Vagina (tissue), 2 donors: ENCODE measurements around the gene ALDH1L1.

Experiments
- CTCF ChIP-seq, 3 experiments: fragments of 450-650 bp in 2 of 3; fragments of 200-600 bp in 1 of 3; sonication (generic) in 1 of 3; IDR thresholded peaks; one replicate each; pipeline ENCODE4 v1.5.1; 2017 to 2019; ENCODE audit warnings: antibody characterized with exemption in 3 of 3, mild to moderate bottlenecking in 2 of 3, moderate library complexity in 2 of 3
- POLR2A ChIP-seq, 2 donors: fragments of 450-650 bp; IDR thresholded peaks; one replicate each; pipeline ENCODE4 v1.6.1; 2017; ENCODE audit warnings: antibody characterized with exemption in 2 of 2, mild to moderate bottlenecking in 2 of 2, moderate library complexity in 2 of 2
- POLR2AphosphoS5 ChIP-seq, 2 donors: sonication (generic); formaldehyde crosslinking; IDR thresholded peaks; one replicate each; pipeline ENCODE4 v1.9.0; 2017; ENCODE audit warnings: antibody characterized with exemption in 2 of 2, mild to moderate bottlenecking in 2 of 2, low read depth in 1 of 2; ENCODE audit not compliant: insufficient read depth in 1 of 2

GRCh38 chr3:126151562-126152302 lies 28.7 kb downstream of the ALDH1L1 start:
- TF ChIP-seq CTCF (IDR thresholded peaks at IDR 0.05) (no peak), POLR2AphosphoS5 (IDR thresholded peaks at IDR 0.05; ENCODE audit: insufficient read depth in 1 of 2, low read depth in 1 of 2) (no peak), POLR2A (IDR thresholded peaks at IDR 0.05) (no peak)
